ENCODE measurements around the gene TFCP2L1.
"Not testable (repeated sequence)": the region's sequence is repeated elsewhere in the genome, so short reads cannot be mapped to it uniquely, and the experiment has no call there.

TFCP2L1 gene

GRCh38 chr2:121326628-121327027 is 41.6 kb upstream of the TFCP2L1 start:
- DNase-seq (ENCODE audit: low read depth), result no peak
- no peak overlapping the region for H3K4me3 ChIP-seq (ENCODE audit: low read depth, low read length)
- no peak for TF ChIP-seq CTCF (conservative IDR thresholded peaks at IDR 0.05; ENCODE audit: low read depth, low read length)

- TF ChIP-seq CTCF (conservative IDR thresholded peaks at IDR 0.05; ENCODE audit: low read depth, low read length), result no peak
- H3K4me3 ChIP-seq (ENCODE audit: low read depth, low read length), result no peak overlapping the region
- no peak for DNase-seq (ENCODE audit: low read depth)
These were observed 39.6 kb upstream of the TFCP2L1 start for GRCh38 chr2:121324601-121325000.

GRCh38 chr2:121321476-121321875 is 36.5 kb upstream of the TFCP2L1 start:
- no peak overlapping the region for H3K4me3 ChIP-seq (ENCODE audit: low read depth, low read length)

GRCh38 chr2:121319941-121320340 is 34.9 kb upstream of the TFCP2L1 start:
- H3K4me3 ChIP-seq (ENCODE audit: low read depth, low read length), result no peak overlapping the region
- DNase-seq (ENCODE audit: low read depth), result no peak
- TF ChIP-seq CTCF (conservative IDR thresholded peaks at IDR 0.05; ENCODE audit: low read depth, low read length), result no peak

More at GRCh38 chr2:121321476-121321875, 36.5 kb upstream of the TFCP2L1 start:
- DNase-seq (ENCODE audit: low read depth), result no peak
- TF ChIP-seq CTCF (conservative IDR thresholded peaks at IDR 0.05; ENCODE audit: low read depth, low read length), result no peak

- H3K4me3 ChIP-seq (ENCODE audit: low read depth, low read length), result no peak overlapping the region
- no peak for TF ChIP-seq CTCF (conservative IDR thresholded peaks at IDR 0.05; ENCODE audit: low read depth, low read length)
- DNase-seq (ENCODE audit: low read depth), result no peak
These were observed 32.0 kb upstream of the TFCP2L1 start for GRCh38 chr2:121316986-121317385.

GRCh38 chr2:121313701-121314100 is 28.7 kb upstream of the TFCP2L1 start:
- H3K4me3 ChIP-seq (ENCODE audit: low read depth, low read length); DNase-seq (ENCODE audit: low read depth): not testable (repeated sequence)

- no peak for DNase-seq (ENCODE audit: low read depth)
- no peak for TF ChIP-seq CTCF (conservative IDR thresholded peaks at IDR 0.05; ENCODE audit: low read depth, low read length)
- no peak overlapping the region for H3K4me3 ChIP-seq (ENCODE audit: low read depth, low read length)
These were observed 24.8 kb upstream of the TFCP2L1 start for GRCh38 chr2:121309801-121310200.

GRCh38 chr2:121309323-121309722 is 24.3 kb upstream of the TFCP2L1 start:
- DNase-seq (ENCODE audit: low read depth), result no peak
- no peak for TF ChIP-seq CTCF (conservative IDR thresholded peaks at IDR 0.05; ENCODE audit: low read depth, low read length)
- H3K4me3 ChIP-seq (ENCODE audit: low read depth, low read length), result no peak overlapping the region
